Measurements from ENCODE around the gene SERTAD3. TPM values are rescaled to one million over a fixed set of nuclear protein-coding genes. Genes with fewer than 3 reads are reported as not detected.
A peak's percentile ranks its signal among the peaks of the same experiment; 100 is the strongest.

The SERTAD3 gene
- total and polyA plus RNA-seq, 11 donors, result 17.6 to 38.7 (median 26.0) TPM

- Histone ChIP-seq H3K9me3 (no peaks in the 10 kb centered on the region), H3K36me3 (peaks cover 3 to 24% (median 16%) of the 10 kb centered on the region in 9 donors), H3K4me3 (peak overlapping the region; percentile 30 to 75 (median 64)), H3K27ac (peak overlapping the region; percentile 96 to 100 (median 99)), H3K27me3 (no peaks in the 10 kb centered on the region), H3K4me1 (peaks cover 0 to 60% (median 43%) of the 10 kb centered on the region in 12 donors)
- no peak for TF ChIP-seq POLR2A (IDR thresholded peaks at IDR 0.05)
- no peak for TF ChIP-seq CTCF (IDR thresholded peaks at IDR 0.05)
- ATAC-seq, result no peak
- WGBS, 4 donors, result 55 to 63% (median 59%) methylated on average over 14 of the region's 14 CpGs
- DNase-seq, result no peak
- intact Hi-C loops (cut with DNase I), result loop anchor here in 5 of 10 donors (2.0 to 10.0 kb wide), 6 partner anchors 22 to 387 kb away; partner anchors contain the start of genes C19orf47 (in 2 of the 5), PLD3 (in 2 of the 5) and LTBP4 (in 1 of the 5)
These were observed 23.7 kb downstream of the SERTAD3 start for GRCh38 chr19:40420451-40420765.

- Histone ChIP-seq H3K27me3 (no peaks in the 10 kb centered on the region), H3K4me3 (no peak overlapping the region), H3K27ac (peak overlapping the region in 2 of 12 donors; percentile 96 to 99), H3K4me1 (peaks cover 0 to 60% (median 43%) of the 10 kb centered on the region in 12 donors), H3K9me3 (no peaks in the 10 kb centered on the region), H3K36me3 (peaks cover 3 to 24% (median 16%) of the 10 kb centered on the region in 9 donors)
- no peak for ATAC-seq
- intact Hi-C loops (cut with DNase I), result loop anchor here in 5 of 10 donors (2.0 to 10.0 kb wide), 6 partner anchors 23 to 388 kb away; partner anchors contain the start of genes C19orf47 (in 2 of the 5), PLD3 (in 2 of the 5) and LTBP4 (in 1 of the 5)
- WGBS, 4 donors, result 82 to 94% (median 92%) methylated on average over 5 of the region's 5 CpGs
- no peak for TF ChIP-seq POLR2A (IDR thresholded peaks at IDR 0.05)
- TF ChIP-seq CTCF (IDR thresholded peaks at IDR 0.05), result no peak
- no peak for DNase-seq
These were observed 24.4 kb downstream of the SERTAD3 start for GRCh38 chr19:40419780-40420179.

- no peaks in the 10 kb centered on the region for H3K27me3 ChIP-seq
- ATAC-seq (no peak), DNase-seq (no peak)
- H3K27ac ChIP-seq, result peak overlapping the region in 1 of 12 donors; percentile 96
- peaks cover 3 to 24% (median 16%) of the 10 kb centered on the region in 9 donors for H3K36me3 ChIP-seq
- intact Hi-C loops (cut with DNase I), result no loop called here
- no peak for TF ChIP-seq POLR2A (IDR thresholded peaks at IDR 0.05)
- no peak for TF ChIP-seq CTCF (IDR thresholded peaks at IDR 0.05)
- no peak overlapping the region for H3K4me3 ChIP-seq
- H3K4me1 ChIP-seq, result peaks cover 0 to 54% (median 39%) of the 10 kb centered on the region in 12 donors
- no peaks in the 10 kb centered on the region for H3K9me3 ChIP-seq
- 77 to 90% (median 80%) methylated on average over 5 of the region's 5 CpGs for WGBS, 4 donors
These were observed 25.0 kb downstream of the SERTAD3 start for GRCh38 chr19:40419066-40419612.

GRCh38 chr19:40418040-40418439 lies 26.1 kb downstream of the SERTAD3 start:
- ATAC-seq, result no peak
- H3K27ac ChIP-seq, result peak overlapping the region; percentile 45 to 94 (median 82)

More at GRCh38 chr19:40418040-40418439, 26.1 kb downstream of the SERTAD3 start:
- 84 to 90% (median 87%) methylated on average over 3 of the region's 3 CpGs for WGBS, 4 donors
- Histone ChIP-seq H3K9me3 (no peaks in the 10 kb centered on the region), H3K4me3 (no peak overlapping the region), H3K27me3 (no peaks in the 10 kb centered on the region), H3K4me1 (peaks cover 0 to 54% (median 37%) of the 10 kb centered on the region in 12 donors), H3K36me3 (peaks cover 3 to 17% (median 12%) of the 10 kb centered on the region in 9 donors)
- no peak for DNase-seq
- TF ChIP-seq POLR2A (IDR thresholded peaks at IDR 0.05), result no peak
- no peak for TF ChIP-seq CTCF (IDR thresholded peaks at IDR 0.05)
- intact Hi-C loops (cut with DNase I), result no loop called here
